HepG2 (cell line): ENCODE measurements around the gene CCDC121. TPM values are rescaled to one million over a fixed set of nuclear protein-coding genes. Genes with fewer than 3 reads are reported as not detected.

Source experiments
- BRD4 ChIP-seq: sonication (generic); formaldehyde crosslinking; IDR thresholded peaks from 2 replicates; pipeline ENCODE4 v1.4.0; 2020; ENCODE audit warnings: missing genetic modification reagents
- CHD4 ChIP-seq: fragments of 200-600 bp; sonication (generic); IDR thresholded peaks from 2 replicates; pipeline ENCODE4 v1.7.0; 2017; ENCODE audit warnings: mild to moderate bottlenecking, low read length, borderline replicate concordance
- HNF4A ChIP-seq: sonication (generic); formaldehyde crosslinking; IDR thresholded peaks from 2 replicates; pipeline ENCODE4 v1.4.0; 2020; ENCODE audit warnings: missing genetic modification reagents
- LCORL ChIP-seq, 2 experiments: fragments of 450-650 bp in 1 of 2; sonication (generic) in 1 of 2; formaldehyde crosslinking in 1 of 2; IDR thresholded peaks; 2 replicates each; pipeline versions ENCODE4 v1.5.0 to v1.6.1; 2017 to 2020; ENCODE audit warnings: antibody characterized with exemption in 1 of 2, missing genetic modification reagents in 1 of 2
- MAF1 ChIP-seq: sonication (generic); formaldehyde crosslinking; IDR thresholded peaks from 2 replicates; pipeline ENCODE4 v1.5.0; 2020; ENCODE audit warnings: missing genetic modification reagents, borderline replicate concordance
- MAFF ChIP-seq: IDR thresholded peaks from 2 replicates; pipeline ENCODE4 v1.6.1; 2011; ENCODE audit warnings: low read depth, low read length, improper control_type of control experiment
- NONO ChIP-seq, 2 experiments: fragments of 450-650 bp in 1 of 2; sonication (generic) in 1 of 2; formaldehyde crosslinking in 1 of 2; IDR thresholded peaks in 1 of 2; conservative IDR thresholded peaks in 1 of 2; 2 replicates each; pipeline versions ENCODE4 v1.6.1 to v1.8.0; 2017 to 2022; ENCODE audit warnings: mild to moderate bottlenecking in 1 of 2, missing genetic modification reagents in 1 of 2, moderate library complexity in 1 of 2
- SMARCE1 ChIP-seq: fragments of 450-650 bp; IDR thresholded peaks from 2 replicates; pipeline ENCODE4 v1.6.1; 2017; ENCODE audit warnings: borderline replicate concordance
- TRIM24 ChIP-seq: sonication (generic); formaldehyde crosslinking; IDR thresholded peaks from 2 replicates; pipeline ENCODE4 v1.8.0; 2022; ENCODE audit warnings: mild to moderate bottlenecking, missing genetic modification reagents
- U2AF2 ChIP-seq: fragments of 200-400 bp; formaldehyde crosslinking; IDR thresholded peaks from 2 replicates; pipeline ENCODE4 v1.6.1; 2017; ENCODE audit warnings: low read depth, mild to moderate bottlenecking, low read length
- ZEB1 ChIP-seq: IDR thresholded peaks from 2 replicates; pipeline ENCODE4 v1.6.1; 2012; ENCODE audit warnings: mild to moderate bottlenecking, low read depth, inconsistent platforms; ENCODE audit not compliant: insufficient replicate concordance
- ZFY ChIP-seq: sonication (generic); formaldehyde crosslinking; IDR thresholded peaks from 2 replicates; pipeline ENCODE4 v1.4.0; 2020; ENCODE audit warnings: missing genetic modification reagents
- ZNF292 ChIP-seq: sonication (generic); formaldehyde crosslinking; IDR thresholded peaks from 2 replicates; pipeline ENCODE4 v1.8.1; 2022; ENCODE audit warnings: mild to moderate bottlenecking, low read depth, missing genetic modification reagents, borderline replicate concordance
- ZNF33B ChIP-seq: sonication (generic); formaldehyde crosslinking; IDR thresholded peaks from 2 replicates; pipeline ENCODE4 v1.5.1; 2020; ENCODE audit warnings: mild to moderate bottlenecking, missing genetic modification reagents
- ZNF703 ChIP-seq: sonication (generic); formaldehyde crosslinking; IDR thresholded peaks from 2 replicates; pipeline ENCODE4 v1.5.1; 2020; ENCODE audit warnings: missing genetic modification reagents, mild to moderate bottlenecking, moderate library complexity, borderline replicate concordance
- polyA plus RNA-seq, 8 experiments: library from polyadenylated mRNA; depleted of rRNA in 3 of 8; stranded (reverse) in 7 of 8; unstranded in 1 of 8; fragments of >200 nt; fragmentation: Illumina TruSeq in 4 of 8; extraction: Trizol in 4 of 8; gene quantifications; 2 replicates each; pipeline versions ENCODE4 v1.2.1 to v1.2.3, GENCODE V29; 2011 to 2016; ENCODE audit warnings: low read depth in 4 of 8, missing spikeins in 1 of 8, mixed read lengths in 1 of 8; ENCODE audit not compliant: insufficient read depth in 1 of 8
- total RNA-seq, 5 experiments: library from RNA; depleted of rRNA; stranded (reverse); fragments of >200 nt; fragmentation: Illumina TruSeq; extraction: Trizol; gene quantifications; 2 replicates each; pipeline ENCODE4 v1.2.3, GENCODE V29; 2016; ENCODE audit warnings: low read depth in 1 of 5
- TF ChIP-seq, protein P1 (sequence below): IDR thresholded peaks from 2 replicates; pipeline ENCODE4 v1.6.1; 2018; ENCODE audit warnings: missing genetic modification reagents, mild to moderate bottlenecking, missing compliant biosample characterization
- TF ChIP-seq, protein P2 (sequence below): sonication (generic); formaldehyde crosslinking; IDR thresholded peaks from 2 replicates; pipeline ENCODE4 v1.5.1; 2020; ENCODE audit warnings: mild to moderate bottlenecking, moderate library complexity, missing genetic modification reagents
- TF ChIP-seq, protein P3 (sequence below): sonication (generic); formaldehyde crosslinking; IDR thresholded peaks from 2 replicates; pipeline ENCODE4 v1.5.0; 2020; ENCODE audit warnings: mild to moderate bottlenecking, missing genetic modification reagents
- TF ChIP-seq, protein P4 (sequence below): sonication (generic); formaldehyde crosslinking; IDR thresholded peaks from 2 replicates; pipeline ENCODE4 v1.4.0; 2020; ENCODE audit warnings: missing genetic modification reagents
- TF ChIP-seq, protein P5 (sequence below): sonication (generic); formaldehyde crosslinking; IDR thresholded peaks from 2 replicates; pipeline ENCODE4 v1.9.0; 2021; ENCODE audit warnings: missing genetic modification reagents, borderline replicate concordance

Gene CCDC121
- total and polyA plus RNA-seq, 2 of the 13 experiments (the other 11 are each of a cell fraction or from before 2014, with no cell fraction given), result 1.9 to 3.0 TPM

DNA sequence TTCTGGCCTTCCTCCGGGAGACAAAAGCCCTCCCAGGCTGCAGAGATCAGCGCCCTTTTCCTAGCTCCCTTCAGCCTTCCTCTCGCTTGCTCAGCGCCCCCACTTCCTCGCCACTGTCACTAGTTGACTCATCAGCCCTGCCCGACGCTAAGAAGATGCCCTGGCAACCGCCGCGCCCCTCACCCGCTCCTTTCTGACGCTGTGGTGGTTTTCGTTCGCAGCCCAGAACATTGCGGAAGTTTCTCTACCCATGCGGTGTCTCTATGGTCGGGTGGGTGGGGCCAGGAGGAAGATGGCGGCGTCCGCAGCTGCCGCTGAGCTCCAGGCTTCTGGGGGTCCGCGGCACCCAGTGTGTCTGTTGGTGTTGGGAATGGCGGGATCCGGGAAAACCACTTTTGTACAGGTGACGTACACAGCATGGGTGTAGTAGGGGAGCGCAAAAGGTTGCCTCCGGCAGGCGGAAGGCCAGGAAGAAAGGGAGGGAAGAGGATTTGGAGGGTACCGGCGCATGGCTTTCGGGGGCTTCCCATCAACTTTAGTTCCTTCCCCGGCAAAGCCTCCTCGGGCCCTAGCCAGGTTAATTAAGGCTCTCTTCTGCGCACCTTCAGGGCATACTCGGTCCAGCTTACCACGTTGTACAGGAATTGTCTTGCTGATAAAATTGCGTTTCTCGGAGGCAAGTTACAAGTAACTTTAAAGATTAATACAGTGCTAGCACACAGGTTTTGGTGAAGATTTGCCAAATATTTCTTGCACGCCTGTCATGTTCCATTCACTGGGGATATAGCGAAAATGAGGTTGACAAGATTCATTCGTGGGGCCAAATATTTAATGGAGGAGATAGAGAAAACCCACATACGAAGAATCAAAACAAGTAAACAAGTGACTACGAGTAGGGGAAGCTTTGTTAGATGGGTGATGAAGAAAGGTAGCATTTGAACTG is at the start of gene CCDC121, which contains the start of gene GPN1 (continued):
- TF ChIP-seq, protein P1, sequence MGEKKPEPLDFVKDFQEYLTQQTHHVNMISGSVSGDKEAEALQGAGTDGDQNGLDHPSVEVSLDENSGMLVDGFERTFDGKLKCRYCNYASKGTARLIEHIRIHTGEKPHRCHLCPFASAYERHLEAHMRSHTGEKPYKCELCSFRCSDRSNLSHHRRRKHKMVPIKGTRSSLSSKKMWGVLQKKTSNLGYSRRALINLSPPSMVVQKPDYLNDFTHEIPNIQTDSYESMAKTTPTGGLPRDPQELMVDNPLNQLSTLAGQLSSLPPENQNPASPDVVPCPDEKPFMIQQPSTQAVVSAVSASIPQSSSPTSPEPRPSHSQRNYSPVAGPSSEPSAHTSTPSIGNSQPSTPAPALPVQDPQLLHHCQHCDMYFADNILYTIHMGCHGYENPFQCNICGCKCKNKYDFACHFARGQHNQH (CRISPR knock-in tag), result peak; percentile 92
- TF ChIP-seq, protein P2, sequence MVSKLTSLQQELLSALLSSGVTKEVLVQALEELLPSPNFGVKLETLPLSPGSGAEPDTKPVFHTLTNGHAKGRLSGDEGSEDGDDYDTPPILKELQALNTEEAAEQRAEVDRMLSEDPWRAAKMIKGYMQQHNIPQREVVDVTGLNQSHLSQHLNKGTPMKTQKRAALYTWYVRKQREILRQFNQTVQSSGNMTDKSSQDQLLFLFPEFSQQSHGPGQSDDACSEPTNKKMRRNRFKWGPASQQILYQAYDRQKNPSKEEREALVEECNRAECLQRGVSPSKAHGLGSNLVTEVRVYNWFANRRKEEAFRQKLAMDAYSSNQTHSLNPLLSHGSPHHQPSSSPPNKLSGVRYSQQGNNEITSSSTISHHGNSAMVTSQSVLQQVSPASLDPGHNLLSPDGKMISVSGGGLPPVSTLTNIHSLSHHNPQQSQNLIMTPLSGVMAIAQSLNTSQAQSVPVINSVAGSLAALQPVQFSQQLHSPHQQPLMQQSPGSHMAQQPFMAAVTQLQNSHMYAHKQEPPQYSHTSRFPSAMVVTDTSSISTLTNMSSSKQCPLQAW (CRISPR knock-in tag), result peak; percentile 86
- no peak for TF ChIP-seq CHD4
- TF ChIP-seq MAFF, result no peak
- peak; percentile 80 for TF ChIP-seq ZFY (CRISPR knock-in tag)
- no peak for TF ChIP-seq ZNF703 (CRISPR knock-in tag)
- TF ChIP-seq NONO (IDR thresholded peaks at IDR 0.05), result no peak
- TF ChIP-seq NONO (CRISPR knock-in tag; conservative IDR thresholded peaks at IDR 0.05), result peak; percentile 91
- TF ChIP-seq BRD4 (CRISPR knock-in tag), result peak; percentile 81
- no peak for TF ChIP-seq TRIM24 (CRISPR knock-in tag)
- TF ChIP-seq LCORL (IDR thresholded peaks at IDR 0.05), result no peak
- TF ChIP-seq LCORL (CRISPR knock-in tag; IDR thresholded peaks at IDR 0.05), result peak; percentile 22; the same call in 1 of the 2 replicates
- TF ChIP-seq U2AF2, result peak; percentile 87; the same call in 1 of the 2 replicates
- TF ChIP-seq, protein P3, sequence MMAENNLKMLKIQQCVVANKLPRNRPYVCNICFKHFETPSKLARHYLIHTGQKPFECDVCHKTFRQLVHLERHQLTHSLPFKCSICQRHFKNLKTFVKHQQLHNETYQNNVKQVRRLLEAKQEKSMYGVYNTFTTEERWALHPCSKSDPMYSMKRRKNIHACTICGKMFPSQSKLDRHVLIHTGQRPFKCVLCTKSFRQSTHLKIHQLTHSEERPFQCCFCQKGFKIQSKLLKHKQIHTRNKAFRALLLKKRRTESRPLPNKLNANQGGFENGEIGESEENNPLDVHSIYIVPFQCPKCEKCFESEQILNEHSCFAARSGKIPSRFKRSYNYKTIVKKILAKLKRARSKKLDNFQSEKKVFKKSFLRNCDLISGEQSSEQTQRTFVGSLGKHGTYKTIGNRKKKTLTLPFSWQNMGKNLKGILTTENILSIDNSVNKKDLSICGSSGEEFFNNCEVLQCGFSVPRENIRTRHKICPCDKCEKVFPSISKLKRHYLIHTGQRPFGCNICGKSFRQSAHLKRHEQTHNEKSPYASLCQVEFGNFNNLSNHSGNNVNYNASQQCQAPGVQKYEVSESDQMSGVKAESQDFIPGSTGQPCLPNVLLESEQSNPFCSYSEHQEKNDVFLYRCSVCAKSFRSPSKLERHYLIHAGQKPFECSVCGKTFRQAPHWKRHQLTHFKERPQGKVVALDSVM (CRISPR knock-in tag), result 0 out of 2 replicates have a peak, but pooled peaks have one; percentile 28
- TF ChIP-seq ZNF292 (CRISPR knock-in tag), result 0 out of 2 replicates have a peak, but pooled peaks have one; percentile 38
- TF ChIP-seq, protein P4, sequence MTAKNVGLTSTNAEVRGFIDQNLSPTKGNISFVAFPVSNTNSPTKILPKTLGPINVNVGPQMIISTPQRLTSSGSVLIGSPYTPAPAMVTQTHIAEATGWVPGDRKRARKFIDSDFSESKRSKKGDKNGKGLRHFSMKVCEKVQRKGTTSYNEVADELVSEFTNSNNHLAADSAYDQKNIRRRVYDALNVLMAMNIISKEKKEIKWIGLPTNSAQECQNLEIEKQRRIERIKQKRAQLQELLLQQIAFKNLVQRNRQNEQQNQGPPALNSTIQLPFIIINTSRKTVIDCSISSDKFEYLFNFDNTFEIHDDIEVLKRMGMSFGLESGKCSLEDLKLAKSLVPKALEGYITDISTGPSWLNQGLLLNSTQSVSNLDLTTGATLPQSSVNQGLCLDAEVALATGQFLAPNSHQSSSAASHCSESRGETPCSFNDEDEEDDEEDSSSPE (CRISPR knock-in tag), result no peak
- no peak; the same call in 1 of the 2 replicates for TF ChIP-seq MAF1
- TF ChIP-seq ZEB1, result peak; percentile 50
- TF ChIP-seq HNF4A, result no peak
- peak; percentile 94 for TF ChIP-seq ZNF33B
- TF ChIP-seq, protein P5, sequence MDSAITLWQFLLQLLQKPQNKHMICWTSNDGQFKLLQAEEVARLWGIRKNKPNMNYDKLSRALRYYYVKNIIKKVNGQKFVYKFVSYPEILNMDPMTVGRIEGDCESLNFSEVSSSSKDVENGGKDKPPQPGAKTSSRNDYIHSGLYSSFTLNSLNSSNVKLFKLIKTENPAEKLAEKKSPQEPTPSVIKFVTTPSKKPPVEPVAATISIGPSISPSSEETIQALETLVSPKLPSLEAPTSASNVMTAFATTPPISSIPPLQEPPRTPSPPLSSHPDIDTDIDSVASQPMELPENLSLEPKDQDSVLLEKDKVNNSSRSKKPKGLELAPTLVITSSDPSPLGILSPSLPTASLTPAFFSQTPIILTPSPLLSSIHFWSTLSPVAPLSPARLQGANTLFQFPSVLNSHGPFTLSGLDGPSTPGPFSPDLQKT (CRISPR knock-in tag), result no peak
- TF ChIP-seq SMARCE1, result no peak
